Mammary microvascular endothelial cell (primary cell): Measurements from ENCODE around the gene NTPCR. TPM values are rescaled to one million over a fixed set of nuclear protein-coding genes. Genes with fewer than 3 reads are reported as not detected.

Experiments
- total RNA-seq: library from RNA; depleted of rRNA; stranded (reverse); fragments of >200 nt; gene quantifications from 2 replicates; pipeline ENCODE4 v1.2.3, GENCODE V29; 2015

Gene NTPCR
- 21.5 and 26.4 TPM in 2 replicates for total RNA-seq

GRCh38 chr1:232950197-232951176 lies at the start of gene NTPCR:
Gene NTPCR, plus strand, starts transcription at chr1:232950611. Its CDS starts 100 bp downstream, at chr1:232950711.

Other genes with a start within 250 kb of the NTPCR start
- gene MAP10, start 145.2 kb upstream of the NTPCR start, total RNA-seq: 1.9 TPM in 2 replicates